PC-3 (cell line): ENCODE data around the gene ANKZF1. TPM values are rescaled to one million over a fixed set of nuclear protein-coding genes. Genes with fewer than 3 reads are reported as not detected.

Experiments used
- ATAC-seq: fragments of 200-7000 bp; cut with Tn5 transposase; 2 replicates; pipeline ENCODE4 v1.9.1; 2020; ENCODE audit warnings: mild to moderate bottlenecking, moderate library complexity
- BruUV-seq: library from RNA; stranded (reverse); fragments of 400-500 nt; replicated peaks from 2 replicates; lab custom pipeline; 2021; lab: Mats Ljungman, UMichigan
- CTCF ChIA-PET: fragments of 300-600 bp; sonication (Branson Sonifier 250); formaldehyde crosslinking; loops from one replicate; lab custom pipeline; 2022; ENCODE audit warnings: antibody characterized with exemption; lab: Charles Lee
- POLR2A ChIA-PET: fragments of 300-600 bp; sonication (Branson Sonifier 250); formaldehyde crosslinking; loops from one replicate; lab custom pipeline; 2022; ENCODE audit warnings: antibody characterized with exemption; ENCODE audit not compliant: unreplicated experiment; lab: Charles Lee
- DNase-seq: peaks from one replicate; pipeline ENCODE4 v3.0.0-alpha.2; 2015
- H2AFZ ChIP-seq: fragments of 300-600 bp; sonication (generic); 2 replicates; pipeline ENCODE4 v1.6.0; 2016; ENCODE audit warnings: antibody characterized with exemption, low read length
- H3F3A ChIP-seq: fragments of 300-600 bp; sonication (generic); one replicate; pipeline ENCODE4 v1.6.0; 2017; ENCODE audit warnings: antibody characterized with exemption, low read length, control low read depth, mild to moderate bottlenecking; ENCODE audit not compliant: unreplicated experiment
- H3K27ac ChIP-seq: fragments of 300-600 bp; sonication (generic); 2 replicates; pipeline ENCODE4 v1.5.1; 2016; ENCODE audit warnings: mild to moderate bottlenecking, low read length
- H3K27me3 ChIP-seq: fragments of 300-600 bp; sonication (generic); 2 replicates; pipeline ENCODE4 v1.6.1; 2016; ENCODE audit warnings: low read length, mixed read lengths
- H3K36me3 ChIP-seq: fragments of 300-600 bp; sonication (generic); 2 replicates; pipeline ENCODE4 v1.6.1; 2016; ENCODE audit warnings: low read depth, mixed run types, low read length, mixed read lengths
- H3K4me1 ChIP-seq: fragments of 300-600 bp; sonication (generic); 2 replicates; pipeline ENCODE4 v1.5.1; 2016; ENCODE audit warnings: low read length; ENCODE audit not compliant: insufficient read depth
- H3K4me2 ChIP-seq: fragments of 300-600 bp; sonication (generic); 2 replicates; pipeline ENCODE4 v1.6.0; 2016; ENCODE audit warnings: low read length
- H3K4me3 ChIP-seq: fragments of 300-600 bp; sonication (generic); 2 replicates; pipeline ENCODE4 v1.5.1; 2016; ENCODE audit warnings: mild to moderate bottlenecking, low read length, mixed read lengths
- H3K79me2 ChIP-seq: fragments of 300-600 bp; sonication (generic); 2 replicates; pipeline ENCODE4 v1.6.1; 2017; ENCODE audit warnings: low read length, mixed read lengths
- H3K9ac ChIP-seq: fragments of 300-600 bp; sonication (generic); 2 replicates; pipeline ENCODE4 v1.6.0; 2016; ENCODE audit warnings: mild to moderate bottlenecking, low read length
- H3K9me2 ChIP-seq: fragments of 300-600 bp; sonication (generic); replicated peaks from 2 replicates; pipeline ENCODE4 v1.6.1; 2016; ENCODE audit warnings: mixed run types, low read length, mixed read lengths
- H3K9me3 ChIP-seq: fragments of 300-600 bp; sonication (generic); 2 replicates; pipeline ENCODE4 v1.6.1; 2016; ENCODE audit warnings: low read length, mixed read lengths
- H4K20me1 ChIP-seq: fragments of 300-600 bp; sonication (generic); 2 replicates; pipeline ENCODE4 v1.6.1; 2016; ENCODE audit warnings: low read length, mixed read lengths
- CTCF ChIP-seq: fragments of 300-600 bp; sonication (generic); conservative IDR thresholded peaks from 2 replicates; pipeline ENCODE4 v1.5.1; 2017; ENCODE audit warnings: antibody characterized with exemption, low read depth, mild to moderate bottlenecking, low read length
- EZH2 ChIP-seq: fragments of 300-600 bp; sonication (generic); IDR thresholded peaks from one replicate; pipeline ENCODE4 v1.6.1; 2017; ENCODE audit warnings: antibody characterized with exemption, mild to moderate bottlenecking, low read length; ENCODE audit not compliant: unreplicated experiment
- EZH2phosphoT487 ChIP-seq: fragments of 300-600 bp; sonication (generic); IDR thresholded peaks from 2 replicates; pipeline ENCODE4 v1.6.1; 2018; ENCODE audit warnings: mild to moderate bottlenecking, antibody characterized with exemption, low read length, borderline replicate concordance
- intact Hi-C: fragments of 100-400 bp; cut with micrococcal nuclease; formaldehyde crosslinking; loops from 2 replicates; pipeline ENCODE4 v1.9.0; 2023
- total RNA-seq: library from RNA; depleted of rRNA; stranded (reverse); fragments of >200 nt; gene quantifications from 2 replicates; pipeline ENCODE4 v1.2.3, GENCODE V29; 2014

The ANKZF1 gene
- total RNA-seq, 1 experiment from 2014 or later: 67.9 TPM

DNA sequence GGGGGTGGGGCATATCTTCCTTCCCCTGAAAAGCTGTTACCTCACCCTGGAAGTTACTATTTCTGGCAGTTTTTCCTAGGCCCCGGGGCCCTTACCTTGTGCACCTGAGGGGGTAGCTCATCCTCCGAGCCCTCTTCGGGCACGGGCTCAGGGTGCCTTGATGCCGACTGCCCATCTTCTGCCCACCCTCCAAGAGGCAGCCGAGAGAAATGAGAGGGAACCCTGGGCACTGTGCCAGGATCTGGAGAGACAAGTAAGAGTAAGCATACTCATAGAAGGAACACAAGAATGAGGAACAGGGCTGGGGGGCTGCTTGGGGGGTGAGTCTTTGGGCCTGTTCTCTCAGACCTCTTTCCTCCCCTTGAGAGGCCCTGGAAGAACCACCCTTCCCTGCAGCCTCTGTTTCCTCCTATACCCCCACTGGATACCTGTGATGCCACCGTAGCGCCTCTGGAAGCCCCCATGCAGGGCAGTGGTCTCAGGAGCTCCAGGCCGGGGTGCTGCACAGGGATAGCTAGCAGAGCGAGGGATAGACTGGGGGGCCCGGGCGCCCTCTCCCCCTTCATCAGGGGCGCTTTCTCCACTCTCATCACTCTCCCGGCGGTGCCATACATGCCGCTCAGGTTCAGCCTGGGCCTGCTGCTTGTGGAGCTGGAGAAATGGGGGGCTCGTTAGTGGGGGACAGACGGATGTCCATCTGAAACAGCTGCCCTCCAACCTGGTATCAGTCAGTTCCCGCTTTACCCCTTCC is 8.8 kb upstream of the ANKZF1 start:
- ChIA-PET POLR2A (no interaction called here), CTCF (no interaction called here)
- Histone ChIP-seq H3K9me2 (no peaks in the 10 kb centered on the region), H3K27ac (no peak overlapping the region), H3K79me2 (peaks cover 8% of the 10 kb centered on the region; the same call in 1 of the 2 replicates), H3K9me3 (no peaks in the 10 kb centered on the region), H2AFZ (no peak overlapping the region), H3K9ac (no peak overlapping the region), H3K4me2 (no peak overlapping the region), H3F3A (peaks cover 3% of the 10 kb centered on the region), H3K4me1 (peaks cover 19% of the 10 kb centered on the region), H3K36me3 (peaks cover 15% of the 10 kb centered on the region), H3K27me3 (no peaks in the 10 kb centered on the region), H4K20me1 (no peaks in the 10 kb centered on the region), H3K4me3 (no peak overlapping the region)
- no peak for DNase-seq
- BruUV-seq: no TSS peak
- no peak for TF ChIP-seq CTCF
- intact Hi-C loops: no loop called here
- ATAC-seq: no peak

DNA sequence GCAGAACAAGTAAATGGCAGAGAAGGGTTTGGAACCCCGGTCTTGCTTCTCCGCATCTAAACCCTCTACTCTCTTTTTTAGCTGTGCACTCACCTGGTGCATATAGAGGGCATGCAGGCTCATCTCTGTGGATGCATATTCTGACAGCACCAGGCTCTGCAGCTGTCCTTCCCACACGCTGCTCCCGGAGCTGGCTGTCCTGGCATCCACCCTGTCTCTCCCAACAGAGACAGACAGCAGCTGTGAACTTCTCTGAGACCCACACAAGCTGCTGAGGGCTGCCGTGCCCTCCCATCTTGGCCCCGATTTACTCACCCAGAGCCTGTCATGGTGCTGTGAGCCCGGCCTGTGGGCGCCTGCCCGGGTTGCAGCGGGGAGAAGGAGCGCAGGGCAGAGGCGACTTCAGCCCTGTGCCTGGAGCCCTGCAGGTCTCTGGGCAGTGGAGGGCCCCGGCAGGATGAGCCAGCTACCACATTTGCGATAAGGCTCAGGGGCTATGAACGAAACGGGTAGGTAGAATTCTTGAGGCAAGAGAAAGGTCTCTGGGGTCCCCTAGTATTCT is 7.6 kb upstream of the ANKZF1 start:
- no peaks in the 10 kb centered on the region for H4K20me1 ChIP-seq

More for the DNA sequence above, 7.6 kb upstream of the ANKZF1 start:
- POLR2A ChIA-PET: interaction anchor here (0.5 kb wide), 1 partner anchor 66 kb away, joined by 6 read pairs; no protein-coding TSS in a partner anchor
- peaks cover 4% of the 10 kb centered on the region for H3K79me2 ChIP-seq
- H3F3A ChIP-seq: peaks cover 3% of the 10 kb centered on the region
- no peak overlapping the region for H3K27ac ChIP-seq
- H3K9me2 ChIP-seq: no peaks in the 10 kb centered on the region
- peaks cover 15% of the 10 kb centered on the region for H3K36me3 ChIP-seq
- CTCF ChIA-PET: no interaction called here
- ATAC-seq (no peak), DNase-seq (no peak)
- TF ChIP-seq EZH2phosphoT487: no peak
- no peak for TF ChIP-seq CTCF
- TF ChIP-seq EZH2: no peak
- no peak overlapping the region for H2AFZ ChIP-seq
- no TSS peak for BruUV-seq
- no peak overlapping the region for H3K9ac ChIP-seq
- intact Hi-C loops: no loop called here
- no peak overlapping the region for H3K4me2 ChIP-seq
- H3K27me3 ChIP-seq: no peaks in the 10 kb centered on the region
- H3K4me3 ChIP-seq: no peak overlapping the region
- H3K4me1 ChIP-seq: peaks cover 19% of the 10 kb centered on the region
- H3K9me3 ChIP-seq: no peaks in the 10 kb centered on the region
